ENCODE data around the gene MORC4. TPM values are rescaled to one million over a fixed set of nuclear protein-coding genes. Genes with fewer than 3 reads are reported as not detected.

MORC4 gene
- total RNA-seq, 1 donor from 2014 or later = 5.7 TPM

DNA sequence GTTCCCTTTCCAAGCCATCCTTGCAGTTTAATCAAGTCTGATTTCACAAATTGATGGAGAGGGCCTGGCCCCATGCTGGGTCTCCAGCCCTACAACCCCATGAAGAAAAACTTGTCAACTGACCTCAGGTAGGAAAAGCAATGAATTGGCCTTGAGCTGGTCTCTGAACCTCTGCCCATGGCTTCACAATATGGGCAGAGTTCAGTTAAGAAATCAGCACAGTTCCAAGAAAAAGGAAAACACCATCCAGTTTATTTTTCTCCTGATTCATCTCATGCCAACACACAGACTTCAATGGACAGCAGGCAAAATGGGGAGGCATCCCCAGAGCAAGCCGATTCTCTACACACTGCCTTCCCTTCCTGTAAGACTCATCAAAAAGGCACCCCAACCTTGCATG is 100.2 kb downstream of the MORC4 start:
- H3K9me3 Mint-ChIP-seq = no peaks in the 10 kb centered on the region
- no peak overlapping the region for H3K27ac Mint-ChIP-seq
- intact Hi-C loops (cut with micrococcal nuclease) = loop anchor here (2.0 to 10.0 kb wide), 2 partner anchors 53 to 995 kb away; no protein-coding TSS in a partner anchor
- no peak overlapping the region for H3K4me3 Mint-ChIP-seq (ENCODE audit: low read depth)
- DNase-seq (ENCODE audit: low spot score) = no peak
- no peaks in the 10 kb centered on the region for H3K4me1 Mint-ChIP-seq (ENCODE audit: low read depth)
- no peaks in the 10 kb centered on the region for H3K36me3 Mint-ChIP-seq (ENCODE audit: low read depth)
- no peaks in the 10 kb centered on the region for H3K27me3 Mint-ChIP-seq (ENCODE audit: low read depth)

DNA sequence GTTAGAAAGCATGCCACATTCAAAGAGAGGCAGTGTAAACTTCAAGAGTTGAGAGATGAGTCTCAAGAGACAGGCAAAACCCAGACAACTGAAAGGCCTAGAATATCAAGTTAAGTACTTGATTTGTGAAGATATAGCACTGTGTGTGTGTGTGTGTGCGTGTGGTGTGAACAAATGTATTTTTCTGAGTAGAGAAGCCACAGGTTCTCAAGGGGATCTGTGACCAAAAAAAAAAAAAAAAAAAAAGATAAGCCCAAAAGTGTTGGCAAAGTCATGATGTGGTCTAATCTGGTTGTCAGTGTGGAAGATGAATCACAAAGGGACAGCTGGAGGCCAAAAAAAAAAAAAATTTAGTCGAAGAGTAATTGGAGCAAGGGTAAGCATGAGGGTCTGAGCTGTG is 100.7 kb downstream of the MORC4 start:
- Mint-ChIP-seq H3K4me3 (ENCODE audit: low read depth) (no peak overlapping the region), H3K36me3 (ENCODE audit: low read depth) (no peaks in the 10 kb centered on the region), H3K4me1 (ENCODE audit: low read depth) (no peaks in the 10 kb centered on the region), H3K27me3 (ENCODE audit: low read depth) (no peaks in the 10 kb centered on the region), H3K27ac (no peak overlapping the region), H3K9me3 (no peaks in the 10 kb centered on the region)
- DNase-seq (ENCODE audit: low spot score) = no peak
- intact Hi-C loops (cut with micrococcal nuclease) = loop anchor here (2.0 to 10.0 kb wide), 2 partner anchors 54 to 996 kb away; no protein-coding TSS in a partner anchor

DNA sequence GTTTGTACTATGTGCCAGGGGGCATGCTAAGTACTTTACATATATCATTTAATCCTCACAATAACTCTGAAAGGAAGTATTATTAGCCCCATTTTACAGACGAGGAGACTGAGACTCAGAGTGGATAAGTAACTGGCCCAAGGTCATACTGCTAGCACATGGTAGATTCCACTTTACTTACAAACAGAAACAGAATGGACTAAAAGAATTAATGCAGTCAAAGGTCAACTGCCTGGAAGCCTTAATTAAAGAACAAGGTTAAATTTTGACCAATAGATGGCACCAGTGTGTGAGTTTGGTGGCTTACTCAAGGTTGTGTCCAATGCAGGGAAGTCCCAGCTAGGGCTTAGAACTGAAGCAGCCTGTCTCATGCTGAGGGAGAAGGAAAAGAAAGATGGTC is 101.5 kb downstream of the MORC4 start:
- H3K4me1 Mint-ChIP-seq (ENCODE audit: low read depth) = no peaks in the 10 kb centered on the region
- intact Hi-C loops (cut with micrococcal nuclease) = loop anchor here (2.0 to 10.0 kb wide), 2 partner anchors 54 to 996 kb away; no protein-coding TSS in a partner anchor
- H3K27me3 Mint-ChIP-seq (ENCODE audit: low read depth) = no peaks in the 10 kb centered on the region
- H3K27ac Mint-ChIP-seq = no peak overlapping the region
- no peaks in the 10 kb centered on the region for H3K36me3 Mint-ChIP-seq (ENCODE audit: low read depth)
- H3K9me3 Mint-ChIP-seq = no peaks in the 10 kb centered on the region
- H3K4me3 Mint-ChIP-seq (ENCODE audit: low read depth) = no peak overlapping the region
- no peak for DNase-seq (ENCODE audit: low spot score)

DNA sequence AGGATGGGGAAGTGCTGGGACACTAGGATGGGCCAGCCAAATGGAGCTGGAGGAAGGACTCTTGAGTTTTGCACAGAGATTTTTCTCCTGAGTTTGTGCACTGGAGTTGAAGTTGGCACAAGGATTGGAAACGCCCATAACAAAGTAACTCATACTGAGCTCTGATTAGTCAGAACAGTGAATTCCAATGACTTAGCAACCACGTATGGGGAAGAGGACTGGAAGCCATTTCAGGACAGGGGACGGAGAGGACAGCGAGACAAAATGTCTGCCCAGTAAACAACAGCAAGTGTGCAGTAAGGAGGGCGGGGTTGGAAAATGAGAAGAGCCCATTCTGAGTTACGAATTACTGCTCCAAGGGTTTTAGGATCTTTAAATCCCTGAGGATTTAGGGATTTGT is 102.8 kb downstream of the MORC4 start:
- no peaks in the 10 kb centered on the region for H3K9me3 Mint-ChIP-seq
- DNase-seq (ENCODE audit: low spot score) = no peak
- H3K27ac Mint-ChIP-seq = no peak overlapping the region
- H3K36me3 Mint-ChIP-seq (ENCODE audit: low read depth) = no peaks in the 10 kb centered on the region
- intact Hi-C loops (cut with micrococcal nuclease) = loop anchor here (10.0 kb wide), 1 partner anchor 998 kb away; no protein-coding TSS in a partner anchor
- H3K27me3 Mint-ChIP-seq (ENCODE audit: low read depth) = no peaks in the 10 kb centered on the region
- no peak overlapping the region for H3K4me3 Mint-ChIP-seq (ENCODE audit: low read depth)
- no peaks in the 10 kb centered on the region for H3K4me1 Mint-ChIP-seq (ENCODE audit: low read depth)

DNA sequence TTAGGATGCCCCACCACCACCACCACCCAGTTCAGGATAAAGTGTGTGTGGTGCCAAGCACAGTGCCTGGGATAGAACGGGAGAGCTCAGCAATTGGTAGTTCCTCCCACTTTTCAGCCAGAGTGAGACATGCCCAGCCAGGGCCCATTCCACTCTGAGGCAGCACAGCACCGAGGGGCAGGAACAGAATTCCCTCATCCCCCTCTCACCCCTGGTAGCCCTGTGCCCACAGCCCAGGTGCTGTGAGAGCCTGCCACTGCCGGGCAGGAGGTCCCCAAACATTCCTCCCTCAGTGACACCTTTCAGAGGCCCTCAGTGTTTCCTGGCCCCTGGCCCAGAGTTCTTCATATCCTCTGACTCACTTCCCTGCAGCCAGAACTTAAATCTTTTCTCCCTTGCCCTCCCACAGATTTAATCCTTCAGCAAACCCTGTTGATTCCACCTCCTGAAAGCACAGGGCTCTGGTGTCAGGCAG is 105.0 kb downstream of the MORC4 start:
- Mint-ChIP-seq H3K4me3 (ENCODE audit: low read depth) (no peak overlapping the region), H3K27me3 (ENCODE audit: low read depth) (no peaks in the 10 kb centered on the region), H3K36me3 (ENCODE audit: low read depth) (no peaks in the 10 kb centered on the region), H3K9me3 (no peaks in the 10 kb centered on the region), H3K4me1 (ENCODE audit: low read depth) (no peaks in the 10 kb centered on the region), H3K27ac (no peak overlapping the region)
- no peak for DNase-seq (ENCODE audit: low spot score)
- intact Hi-C loops (cut with micrococcal nuclease) = loop anchor here (10.0 kb wide), 1 partner anchor 1000 kb away; no protein-coding TSS in a partner anchor

DNA sequence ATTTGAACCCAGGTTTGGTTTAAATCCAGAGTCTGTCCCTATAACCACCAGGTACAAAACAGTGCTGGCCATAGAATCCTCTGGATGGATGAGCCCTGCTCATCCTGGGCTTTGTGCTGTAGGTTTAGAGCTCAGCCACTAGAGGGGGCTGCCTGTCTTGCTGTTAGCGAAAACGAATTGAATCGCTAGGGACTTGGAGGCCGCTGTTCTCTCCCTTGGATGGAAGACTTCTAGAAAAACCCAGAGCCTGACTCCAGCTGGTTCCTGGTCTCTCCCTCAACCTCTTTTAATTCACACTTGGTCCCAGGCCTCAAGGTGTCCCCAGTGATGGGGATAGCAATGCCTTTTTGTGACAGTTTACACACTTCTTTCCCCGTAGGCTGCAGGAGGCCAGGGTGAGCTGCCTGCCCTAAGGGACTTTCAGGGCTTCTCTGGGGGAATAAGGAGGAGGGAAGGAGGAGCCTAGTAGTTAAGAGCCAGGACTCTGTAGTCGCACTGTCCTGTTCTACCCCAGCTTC is 105.6 kb downstream of the MORC4 start:
- no peaks in the 10 kb centered on the region for H3K36me3 Mint-ChIP-seq (ENCODE audit: low read depth)
- H3K4me3 Mint-ChIP-seq (ENCODE audit: low read depth) = no peak overlapping the region
- DNase-seq (ENCODE audit: low spot score) = peak; percentile 11
- H3K9me3 Mint-ChIP-seq = no peaks in the 10 kb centered on the region
- no peaks in the 10 kb centered on the region for H3K4me1 Mint-ChIP-seq (ENCODE audit: low read depth)
- no peak overlapping the region for H3K27ac Mint-ChIP-seq
- no peaks in the 10 kb centered on the region for H3K27me3 Mint-ChIP-seq (ENCODE audit: low read depth)
- intact Hi-C loops (cut with micrococcal nuclease) = loop anchor here (10.0 kb wide), 1 partner anchor 1000 kb away; no protein-coding TSS in a partner anchor

DNA sequence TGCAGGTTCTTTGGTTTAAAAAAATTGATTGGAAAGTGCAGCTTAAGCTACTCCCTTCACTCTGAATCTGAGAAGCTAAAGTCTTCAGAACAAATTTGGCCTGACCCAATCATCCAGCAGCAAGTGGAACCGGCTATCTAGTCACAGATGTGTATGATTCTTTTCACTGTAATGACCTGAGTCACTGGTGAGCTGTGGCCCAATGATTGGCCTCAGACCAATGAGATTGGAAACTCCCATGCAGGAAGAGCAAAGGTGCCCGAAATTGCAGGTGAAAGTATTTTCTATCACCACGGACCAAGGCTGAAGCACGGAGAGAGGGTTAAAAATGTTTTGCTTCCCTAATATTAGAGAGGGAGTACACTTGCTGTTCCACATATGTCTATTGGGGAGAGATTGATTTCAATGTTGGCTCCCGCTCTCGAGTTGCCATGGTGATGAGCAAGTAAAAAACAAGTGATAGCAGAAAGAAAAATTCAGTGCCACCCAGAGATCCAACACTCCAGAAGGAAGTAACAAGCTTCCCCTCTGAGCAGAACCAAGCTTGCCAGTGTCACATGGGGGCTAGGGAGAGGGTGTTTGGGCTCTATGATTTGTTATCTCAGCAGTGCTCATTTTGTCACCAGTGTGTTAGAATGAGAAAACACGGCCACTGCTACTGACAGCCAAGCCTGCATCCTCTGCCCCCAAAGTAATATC is 108.1 kb downstream of the MORC4 start:
- no peaks in the 10 kb centered on the region for H3K4me1 Mint-ChIP-seq (ENCODE audit: low read depth)
- H3K36me3 Mint-ChIP-seq (ENCODE audit: low read depth) = no peaks in the 10 kb centered on the region
- intact Hi-C loops (cut with micrococcal nuclease) = loop anchor here (10.0 kb wide), 1 partner anchor 1003 kb away; no protein-coding TSS in a partner anchor
- H3K27me3 Mint-ChIP-seq (ENCODE audit: low read depth) = peaks cover 8% of the 10 kb centered on the region
- no peak overlapping the region for H3K27ac Mint-ChIP-seq
- no peak for DNase-seq (ENCODE audit: low spot score)
- no peaks in the 10 kb centered on the region for H3K9me3 Mint-ChIP-seq
- H3K4me3 Mint-ChIP-seq (ENCODE audit: low read depth) = no peak overlapping the region

Other genes with a start within 250 kb of the MORC4 start
- gene TBC1D8B, start 197.5 kb downstream of the MORC4 start, total RNA-seq = 0.43 and 0.46 TPM in 2 replicates
- gene RIPPLY1, start 96.9 kb downstream of the MORC4 start, total RNA-seq = not detected in 2 replicates
- not detected in 2 replicates for gene CLDN2, start 79.8 kb downstream of the MORC4 start, total RNA-seq
- 15.4 and 16.2 TPM in 2 replicates for gene RBM41, start 118.6 kb upstream of the MORC4 start, total RNA-seq
- 1.3 and 1.4 TPM in 2 replicates for gene NUP62CL, start 206.2 kb upstream of the MORC4 start, total RNA-seq
- not detected in 2 replicates for gene DNAAF6, start 206.4 kb upstream of the MORC4 start, total RNA-seq

Measured in activated T-helper 2 cell treated with anti-CD3 and anti-CD28 coated beads, Interferon-gamma antibody, Interleukin-2, Interleukin-4, amounts not matched to agents 10 μg/mL and 5 μg/mL and 100 μg/mL, durations not matched to agents 14 hours and 24 hours and 36 hours (primary cell).